ENCODE data around the gene TMIE.
A peak's percentile ranks its signal among the peaks of the same experiment; 100 is the strongest.

Gene TMIE

DNA sequence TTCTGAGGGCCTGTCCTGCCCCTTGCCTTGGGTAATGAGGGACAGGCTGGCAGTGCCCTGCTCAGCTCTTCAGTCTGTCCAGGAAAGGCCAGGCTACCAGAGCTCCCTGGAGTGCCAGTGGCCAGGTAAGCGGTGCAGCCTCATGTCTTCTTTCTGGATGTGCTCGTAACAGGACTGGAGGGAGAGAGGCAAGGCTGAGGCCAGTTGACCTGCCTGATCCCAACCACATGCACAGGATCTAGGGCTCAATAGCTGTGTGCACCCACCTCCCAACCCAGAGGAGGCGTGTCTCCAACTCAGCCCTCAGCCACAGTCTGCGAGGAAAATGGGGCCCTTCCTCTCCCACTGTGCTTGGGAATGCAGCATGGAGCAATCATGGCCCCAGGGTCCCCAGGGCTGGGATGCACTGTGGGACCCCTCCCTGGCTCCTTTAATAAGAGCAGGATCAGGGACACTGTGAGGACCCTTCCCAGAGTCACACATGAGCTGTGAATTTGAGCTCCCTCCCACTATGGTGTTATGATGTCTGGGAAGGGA lies 30.2 kb upstream of the TMIE start:
- H3K36me3 ChIP-seq (ENCODE audit: control insufficient read depth, insufficient read depth, low read length, severe bottlenecking) = no peaks in the 10 kb centered on the region
- no peak overlapping the region for H3K9ac ChIP-seq (ENCODE audit: low read length)
- H3K4me1 ChIP-seq (ENCODE audit: control insufficient read depth, insufficient read depth, low read length) = peaks cover 3% of the 10 kb centered on the region
- H3K27me3 ChIP-seq (replicated peaks; ENCODE audit: control insufficient read depth, insufficient read depth, low read length) = peaks cover 13% of the 10 kb centered on the region
- DNase-seq (ENCODE audit: low read depth) = no peak
- H3K9me3 ChIP-seq (ENCODE audit: control insufficient read depth, low read length) = no peaks in the 10 kb centered on the region
- no peak overlapping the region for H3K4me3 ChIP-seq (ENCODE audit: low read length)

DNA sequence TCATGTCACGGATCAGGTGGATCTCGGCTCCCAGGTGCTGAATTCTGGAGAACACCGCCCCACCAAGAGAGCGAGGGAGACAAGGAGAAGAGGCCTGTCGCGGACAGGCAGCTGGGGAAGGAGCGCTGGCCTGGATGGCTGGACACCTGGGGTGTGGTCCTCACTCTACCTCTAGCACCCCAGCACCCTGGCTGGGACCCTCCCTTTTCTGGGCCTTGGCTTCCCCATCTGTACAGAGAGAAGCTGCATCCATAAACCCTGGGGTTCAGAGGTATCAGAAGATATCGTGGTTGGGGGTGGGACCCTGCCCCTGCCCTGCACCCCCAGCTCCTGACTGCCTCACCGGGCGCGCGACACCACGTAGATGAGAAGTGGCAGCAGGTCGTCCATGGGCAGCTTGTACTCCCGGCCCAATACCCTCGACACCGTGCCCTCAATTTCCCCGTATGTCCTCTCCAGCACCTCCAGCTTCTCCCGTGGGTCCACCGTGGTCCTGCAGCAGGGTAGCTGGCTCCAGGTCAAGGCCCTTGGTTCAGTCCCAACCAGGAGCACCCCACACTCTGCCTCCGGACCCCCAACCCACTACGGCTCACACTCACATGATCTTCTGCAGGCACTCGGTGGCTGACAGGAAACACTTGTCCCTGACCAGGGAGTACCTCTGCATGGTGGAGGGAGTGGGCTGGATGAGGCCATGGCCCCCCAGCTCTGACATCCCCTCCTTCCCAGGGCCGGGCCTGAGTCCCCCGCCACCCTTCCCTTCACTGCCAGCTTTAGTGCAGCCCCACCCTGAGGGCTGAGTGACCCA lies 29.4 kb upstream of the TMIE start:
- Histone ChIP-seq H3K4me3 (ENCODE audit: low read length) (no peak overlapping the region), H3K9me3 (ENCODE audit: control insufficient read depth, low read length) (no peaks in the 10 kb centered on the region), H3K9ac (ENCODE audit: low read length) (no peak overlapping the region), H3K4me1 (ENCODE audit: control insufficient read depth, insufficient read depth, low read length) (peaks cover 7% of the 10 kb centered on the region), H3K36me3 (ENCODE audit: control insufficient read depth, insufficient read depth, low read length, severe bottlenecking) (no peaks in the 10 kb centered on the region), H3K27me3 (replicated peaks; ENCODE audit: control insufficient read depth, insufficient read depth, low read length) (peaks cover 13% of the 10 kb centered on the region)
- no peak for DNase-seq (ENCODE audit: low read depth)

DNA sequence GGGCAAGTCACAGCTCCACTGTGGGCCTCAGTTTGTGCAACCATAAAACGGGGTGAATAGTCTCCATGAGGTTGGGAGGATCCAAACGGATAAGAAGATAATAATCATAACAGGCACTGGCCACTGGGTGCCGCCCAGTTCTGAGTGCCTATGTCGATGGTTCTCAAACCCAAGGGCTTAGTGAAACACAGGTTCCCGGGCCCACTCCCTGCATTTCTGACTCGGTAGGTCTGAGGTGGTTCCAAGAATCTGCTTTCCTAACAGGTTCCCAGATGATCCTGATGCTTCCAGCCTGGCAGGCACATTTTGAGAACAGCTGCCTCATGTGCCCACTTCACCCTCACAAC lies 28.9 kb upstream of the TMIE start:
- no peak overlapping the region for H3K4me3 ChIP-seq (ENCODE audit: low read length)
- no peak for DNase-seq (ENCODE audit: low read depth)
- no peaks in the 10 kb centered on the region for H3K9me3 ChIP-seq (ENCODE audit: control insufficient read depth, low read length)
- H3K4me1 ChIP-seq (ENCODE audit: control insufficient read depth, insufficient read depth, low read length) = peaks cover 12% of the 10 kb centered on the region
- H3K27me3 ChIP-seq (replicated peaks; ENCODE audit: control insufficient read depth, insufficient read depth, low read length) = peaks cover 13% of the 10 kb centered on the region
- H3K9ac ChIP-seq (ENCODE audit: low read length) = no peak overlapping the region
- no peaks in the 10 kb centered on the region for H3K36me3 ChIP-seq (ENCODE audit: control insufficient read depth, insufficient read depth, low read length, severe bottlenecking)

DNA sequence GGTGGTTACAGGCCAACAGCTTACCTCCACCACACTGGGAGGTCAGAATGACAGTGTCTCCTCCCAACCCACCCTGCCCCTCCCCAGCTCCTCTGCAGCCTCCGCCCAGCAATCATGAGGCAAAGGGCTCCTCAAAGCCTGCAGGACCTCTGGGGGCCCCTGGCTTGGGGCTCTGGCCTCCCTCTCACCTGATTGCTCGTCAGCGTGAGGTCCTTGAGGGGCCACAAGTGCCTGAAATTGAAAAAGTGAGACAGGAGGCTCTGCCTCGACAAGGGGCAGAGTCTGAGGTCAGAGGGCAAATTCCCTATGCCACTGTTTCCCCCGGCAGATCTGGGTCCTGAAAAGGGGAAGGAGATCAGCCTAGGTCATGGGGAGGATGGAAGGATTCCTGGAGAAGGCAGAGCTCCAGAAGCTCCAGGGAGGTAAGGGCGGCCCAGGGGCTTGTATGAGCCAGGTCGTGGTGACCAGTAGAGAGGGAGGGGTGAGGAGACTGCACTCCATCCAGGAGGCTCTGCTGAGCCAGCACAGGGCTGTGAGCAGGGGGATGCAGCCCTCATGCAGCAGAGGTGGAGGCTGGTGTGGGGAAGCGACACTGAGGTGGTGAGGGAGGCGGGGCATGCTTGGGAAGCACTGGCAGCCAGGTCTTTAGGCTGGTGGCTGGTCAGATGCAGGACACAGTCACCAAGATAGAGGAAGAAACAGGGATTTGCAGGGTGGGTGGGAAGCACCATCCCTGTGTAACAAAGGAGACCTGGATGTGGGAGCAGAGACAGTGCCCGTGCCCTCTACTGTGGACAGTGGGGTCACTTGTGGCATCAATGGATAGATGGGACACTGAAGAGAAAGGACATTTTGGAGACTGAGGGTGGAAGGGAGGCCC lies 27.8 kb upstream of the TMIE start:
- H3K36me3 ChIP-seq (ENCODE audit: control insufficient read depth, insufficient read depth, low read length, severe bottlenecking) = no peaks in the 10 kb centered on the region

DNA sequence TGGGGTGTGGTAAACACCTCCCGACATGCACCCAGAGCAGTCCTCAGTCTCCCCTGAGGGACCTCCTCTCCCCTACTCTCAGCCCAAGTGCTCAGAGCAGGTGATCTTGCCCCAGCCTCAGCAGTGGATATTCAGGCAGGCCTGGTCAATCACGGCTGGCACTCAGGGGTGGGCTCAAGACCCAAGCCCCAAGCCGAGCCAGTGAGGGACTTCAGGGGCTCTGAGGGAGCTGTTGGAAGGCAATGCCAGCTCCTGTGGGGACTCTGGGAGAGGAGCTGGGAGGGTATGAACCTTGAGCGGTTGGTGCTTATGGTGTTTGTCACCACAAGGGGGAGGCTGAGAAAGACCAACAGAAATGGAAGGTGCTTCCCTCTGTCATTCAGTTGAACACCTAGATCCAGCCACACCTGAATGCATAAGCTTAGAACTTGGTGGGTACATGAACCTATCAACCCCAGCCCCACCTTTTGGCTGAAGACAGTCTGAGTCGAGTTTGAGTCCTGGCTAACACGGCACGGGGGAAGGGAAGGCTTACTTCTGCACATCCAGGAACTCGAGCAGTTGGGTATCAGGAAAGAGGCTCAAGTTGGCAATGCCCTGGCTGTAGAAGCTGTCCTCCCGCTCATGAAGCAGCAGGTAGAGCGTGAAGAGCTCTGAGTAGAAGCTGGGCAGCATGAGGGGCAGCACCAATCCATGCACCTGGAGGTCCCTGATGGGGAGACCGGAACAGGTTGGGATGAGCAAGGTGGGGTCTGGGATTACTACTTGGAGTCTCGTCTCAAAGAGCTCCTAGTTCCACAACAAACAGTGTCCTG lies 27.0 kb upstream of the TMIE start:
- Histone ChIP-seq H3K4me1 (ENCODE audit: control insufficient read depth, insufficient read depth, low read length) (peaks cover 18% of the 10 kb centered on the region), H3K27me3 (replicated peaks; ENCODE audit: control insufficient read depth, insufficient read depth, low read length) (peaks cover 13% of the 10 kb centered on the region), H3K9me3 (ENCODE audit: control insufficient read depth, low read length) (no peaks in the 10 kb centered on the region), H3K9ac (ENCODE audit: low read length) (no peak overlapping the region), H3K36me3 (ENCODE audit: control insufficient read depth, insufficient read depth, low read length, severe bottlenecking) (no peaks in the 10 kb centered on the region), H3K4me3 (ENCODE audit: low read length) (no peak overlapping the region)
- DNase-seq (ENCODE audit: low read depth) = no peak

More for the DNA sequence above, 27.8 kb upstream of the TMIE start:
- Histone ChIP-seq H3K9me3 (ENCODE audit: control insufficient read depth, low read length) (no peaks in the 10 kb centered on the region), H3K4me3 (ENCODE audit: low read length) (no peak overlapping the region), H3K4me1 (ENCODE audit: control insufficient read depth, insufficient read depth, low read length) (peaks cover 18% of the 10 kb centered on the region), H3K27me3 (replicated peaks; ENCODE audit: control insufficient read depth, insufficient read depth, low read length) (peaks cover 13% of the 10 kb centered on the region), H3K9ac (ENCODE audit: low read length) (no peak overlapping the region)
- no peak for DNase-seq (ENCODE audit: low read depth)

DNA sequence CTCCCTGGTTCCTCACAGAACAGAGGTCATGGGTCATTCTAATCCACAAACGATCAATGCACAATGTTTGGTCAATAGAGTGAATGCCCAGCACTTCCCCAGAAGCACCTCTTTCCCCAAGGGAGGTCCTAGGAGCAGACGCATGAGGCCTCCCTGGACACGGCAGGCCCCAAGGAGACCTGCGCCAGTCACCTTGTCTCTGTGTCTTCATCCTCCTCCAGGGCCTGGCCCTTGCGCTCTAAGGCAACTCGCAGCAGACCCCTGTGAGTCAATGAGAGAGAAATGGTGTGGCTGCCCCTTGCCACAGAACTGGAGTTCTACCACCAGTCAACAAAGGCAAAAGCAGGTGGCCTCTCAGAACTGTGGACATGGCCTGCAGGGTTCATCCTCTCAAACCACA lies 25.8 kb upstream of the TMIE start:
- Histone ChIP-seq H3K9me3 (ENCODE audit: control insufficient read depth, low read length) (no peaks in the 10 kb centered on the region), H3K4me1 (ENCODE audit: control insufficient read depth, insufficient read depth, low read length) (peaks cover 18% of the 10 kb centered on the region), H3K9ac (ENCODE audit: low read length) (no peak overlapping the region), H3K27me3 (replicated peaks; ENCODE audit: control insufficient read depth, insufficient read depth, low read length) (peaks cover 12% of the 10 kb centered on the region), H3K4me3 (ENCODE audit: low read length) (no peak overlapping the region), H3K36me3 (ENCODE audit: control insufficient read depth, insufficient read depth, low read length, severe bottlenecking) (no peaks in the 10 kb centered on the region)
- DNase-seq (ENCODE audit: low read depth) = no peak

DNA sequence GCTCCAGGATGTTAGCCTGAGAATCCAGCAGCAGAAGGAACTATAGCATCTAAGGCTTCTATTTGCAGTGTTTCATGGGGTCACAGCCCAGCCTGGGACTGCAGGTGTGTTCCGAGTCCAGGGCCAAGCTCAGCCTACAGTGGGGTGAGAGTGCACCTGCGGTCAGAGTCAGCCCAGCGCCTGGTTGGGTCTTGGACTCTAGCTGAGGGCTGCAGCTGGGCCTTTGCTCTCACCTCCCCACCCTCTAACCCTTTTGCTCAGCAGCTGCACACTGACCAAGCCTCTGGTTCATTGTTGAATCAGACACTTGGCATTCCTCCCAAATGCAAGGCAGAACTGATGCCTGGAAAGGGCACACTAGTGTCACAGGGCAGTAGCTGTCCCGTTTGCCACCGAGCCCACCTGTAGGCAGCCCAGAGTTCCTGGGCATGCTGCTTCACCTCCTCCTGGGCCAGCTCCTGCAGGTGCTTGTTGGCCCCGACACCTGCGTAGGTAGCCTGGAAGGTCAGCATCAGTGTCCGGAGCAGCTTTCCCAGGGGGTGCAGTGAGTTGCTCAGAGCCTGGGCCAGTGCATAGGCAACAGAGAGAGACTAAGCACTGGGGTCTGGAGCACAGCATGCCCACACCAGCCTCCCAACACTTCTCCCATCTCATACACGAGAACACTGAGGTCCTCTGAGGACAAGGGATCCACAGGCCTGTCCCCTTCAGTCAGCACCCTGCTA lies 25.2 kb upstream of the TMIE start:
- H3K9ac ChIP-seq (ENCODE audit: low read length) = no peak overlapping the region
- peaks cover 9% of the 10 kb centered on the region for H3K27me3 ChIP-seq (replicated peaks; ENCODE audit: control insufficient read depth, insufficient read depth, low read length)
- H3K36me3 ChIP-seq (ENCODE audit: control insufficient read depth, insufficient read depth, low read length, severe bottlenecking) = no peaks in the 10 kb centered on the region
- no peak overlapping the region for H3K4me3 ChIP-seq (ENCODE audit: low read length)
- peaks cover 18% of the 10 kb centered on the region for H3K4me1 ChIP-seq (ENCODE audit: control insufficient read depth, insufficient read depth, low read length)
- no peaks in the 10 kb centered on the region for H3K9me3 ChIP-seq (ENCODE audit: control insufficient read depth, low read length)
- DNase-seq (ENCODE audit: low read depth) = peak; percentile 22

DNA sequence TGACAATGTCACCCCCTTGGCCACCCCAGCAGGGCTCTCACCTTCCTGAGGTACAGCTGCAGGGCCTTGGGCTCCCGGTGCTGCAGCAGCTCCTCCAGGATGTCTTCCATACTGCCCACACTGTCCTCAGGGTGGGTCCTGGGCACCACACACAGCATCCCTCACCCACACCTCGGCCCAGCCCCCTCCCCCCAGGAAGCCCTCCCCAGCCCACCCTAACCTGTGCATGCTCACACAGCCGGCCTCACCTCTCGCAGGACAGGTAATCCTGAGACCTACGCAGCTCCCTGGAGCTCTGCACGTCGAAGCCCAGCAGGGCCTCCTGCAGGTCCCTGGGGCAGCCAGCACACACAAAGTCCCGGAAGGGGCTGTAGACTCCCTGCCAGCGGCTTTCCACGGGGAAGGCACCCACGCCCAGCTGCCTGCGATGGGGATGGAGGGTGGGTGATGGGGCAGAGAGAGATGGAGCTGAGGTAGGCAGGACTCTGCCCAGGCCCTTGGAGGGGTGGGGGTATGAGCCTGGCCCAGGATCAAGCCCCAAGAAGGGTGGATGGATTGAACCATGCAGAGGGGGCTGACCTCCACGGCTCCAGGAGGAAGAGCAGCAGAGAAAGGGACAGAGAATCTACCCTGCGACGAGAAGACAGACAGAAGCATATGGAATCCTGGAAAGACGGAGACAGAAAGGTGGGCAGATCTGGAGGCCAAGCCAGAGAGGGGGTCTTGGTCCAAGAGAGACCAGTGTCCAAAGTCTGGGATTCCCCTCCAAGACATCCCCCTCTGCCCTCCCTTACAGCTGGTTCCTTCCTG lies 24.4 kb upstream of the TMIE start:
- Histone ChIP-seq H3K4me1 (ENCODE audit: control insufficient read depth, insufficient read depth, low read length) (peaks cover 18% of the 10 kb centered on the region), H3K27me3 (replicated peaks; ENCODE audit: control insufficient read depth, insufficient read depth, low read length) (peaks cover 5% of the 10 kb centered on the region), H3K9me3 (ENCODE audit: control insufficient read depth, low read length) (no peaks in the 10 kb centered on the region), H3K9ac (ENCODE audit: low read length) (no peak overlapping the region), H3K36me3 (ENCODE audit: control insufficient read depth, insufficient read depth, low read length, severe bottlenecking) (no peaks in the 10 kb centered on the region), H3K4me3 (ENCODE audit: low read length) (no peak overlapping the region)
- DNase-seq (ENCODE audit: low read depth) = no peak

DNA sequence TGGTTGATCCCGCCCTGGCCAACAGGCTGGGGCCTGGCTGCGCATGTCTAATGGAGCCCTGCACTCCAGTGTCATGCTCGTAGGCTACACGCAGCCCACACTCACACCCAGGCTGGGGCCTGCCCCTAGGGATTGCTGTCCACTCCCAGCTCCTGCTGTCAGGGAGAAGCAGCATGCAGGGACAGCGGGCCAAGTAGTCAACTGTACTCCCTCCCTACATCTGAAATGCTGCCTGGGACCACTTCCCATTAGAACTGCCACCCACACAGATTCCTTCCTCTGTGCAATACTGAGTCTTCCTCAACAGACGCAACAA lies 23.8 kb upstream of the TMIE start:
- no peak for DNase-seq (ENCODE audit: low read depth)
- Histone ChIP-seq H3K36me3 (ENCODE audit: control insufficient read depth, insufficient read depth, low read length, severe bottlenecking) (no peaks in the 10 kb centered on the region), H3K9ac (ENCODE audit: low read length) (no peak overlapping the region), H3K4me3 (ENCODE audit: low read length) (no peak overlapping the region), H3K4me1 (ENCODE audit: control insufficient read depth, insufficient read depth, low read length) (peaks cover 18% of the 10 kb centered on the region), H3K9me3 (ENCODE audit: control insufficient read depth, low read length) (no peaks in the 10 kb centered on the region), H3K27me3 (replicated peaks; ENCODE audit: control insufficient read depth, insufficient read depth, low read length) (no peaks in the 10 kb centered on the region)

DNA sequence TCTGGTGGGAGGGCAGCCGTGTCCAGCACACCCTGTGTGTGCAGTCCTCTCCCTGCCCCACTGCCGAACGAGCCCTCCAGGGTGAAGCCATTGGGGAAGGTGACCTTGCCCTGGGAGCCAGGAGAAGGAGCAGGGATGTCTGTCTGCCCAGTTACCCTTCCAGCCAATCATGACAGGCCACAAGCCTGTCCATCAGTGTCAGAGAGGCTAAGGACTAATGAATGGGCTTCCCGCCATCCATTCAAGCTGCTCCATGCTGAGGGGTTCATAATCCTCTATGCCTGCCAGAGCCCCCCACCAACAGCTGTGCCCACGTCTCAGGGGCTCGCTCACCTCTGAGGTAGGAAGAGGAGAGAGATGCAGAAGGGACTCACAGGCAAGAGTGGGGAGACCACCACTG lies 22.9 kb upstream of the TMIE start:
- no peak overlapping the region for H3K4me3 ChIP-seq (ENCODE audit: low read length)
- no peaks in the 10 kb centered on the region for H3K27me3 ChIP-seq (replicated peaks; ENCODE audit: control insufficient read depth, insufficient read depth, low read length)
- no peak for DNase-seq (ENCODE audit: low read depth)
- no peaks in the 10 kb centered on the region for H3K36me3 ChIP-seq (ENCODE audit: control insufficient read depth, insufficient read depth, low read length, severe bottlenecking)
- no peak overlapping the region for H3K9ac ChIP-seq (ENCODE audit: low read length)
- H3K9me3 ChIP-seq (ENCODE audit: control insufficient read depth, low read length) = no peaks in the 10 kb centered on the region
- H3K4me1 ChIP-seq (ENCODE audit: control insufficient read depth, insufficient read depth, low read length) = peaks cover 18% of the 10 kb centered on the region
